GM19035 (cell line): ENCODE data around the gene TMSB15B.
"Not testable (repeated sequence)": the region's sequence is repeated elsewhere in the genome, so short reads cannot be mapped to it uniquely, and the experiment has no call there.

ENCODE experiments used
- ATAC-seq: cut with Tn5 transposase; IDR thresholded peaks from one replicate; pipeline ENCODE4 v1.9.1; 2021; ENCODE audit not compliant: unreplicated experiment

TMSB15B gene

GRCh38 chrX:103962411-103963278 lies at the start of gene TMSB15B:
TMSB15B (plus strand) TSS chrX:103962627.
- ATAC-seq: peak; percentile 100

- ATAC-seq: no peak
Observed at GRCh38 chrX:103913356-103914020, 48.9 kb upstream of the TMSB15B start.

GRCh38 chrX:103918050-103918449 lies 44.4 kb upstream of the TMSB15B start:
- ATAC-seq: peak; percentile 41

- peak; percentile 64 for ATAC-seq
Observed at GRCh38 chrX:103918571-103919269, 43.7 kb upstream of the TMSB15B start.

- peak; percentile 69 for ATAC-seq
Observed at GRCh38 chrX:103919270-103919637, 43.2 kb upstream of the TMSB15B start.

- peak; percentile 29 for ATAC-seq
Observed at GRCh38 chrX:103920515-103920914, 41.9 kb upstream of the TMSB15B start.

DNA sequence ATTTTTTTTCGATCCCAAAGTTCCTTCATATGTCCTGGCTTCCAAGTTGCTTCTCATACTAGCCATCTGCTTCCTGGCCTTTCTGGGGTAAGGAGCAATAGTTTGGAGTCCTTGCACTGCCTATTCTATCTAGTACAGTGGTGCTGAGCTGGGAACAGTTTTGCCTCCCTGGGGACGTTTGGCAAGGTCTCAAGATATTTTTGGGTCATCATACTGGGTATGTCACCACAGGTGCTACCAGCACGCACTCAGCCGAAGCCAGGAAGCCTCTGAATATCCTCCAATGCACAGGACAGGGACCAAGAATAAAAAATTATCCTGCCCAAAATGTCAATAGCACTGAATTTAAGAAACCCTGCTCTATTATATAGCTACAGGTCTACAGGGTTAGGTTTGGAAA lies 35.4 kb upstream of the TMSB15B start:
- no peak for ATAC-seq

DNA sequence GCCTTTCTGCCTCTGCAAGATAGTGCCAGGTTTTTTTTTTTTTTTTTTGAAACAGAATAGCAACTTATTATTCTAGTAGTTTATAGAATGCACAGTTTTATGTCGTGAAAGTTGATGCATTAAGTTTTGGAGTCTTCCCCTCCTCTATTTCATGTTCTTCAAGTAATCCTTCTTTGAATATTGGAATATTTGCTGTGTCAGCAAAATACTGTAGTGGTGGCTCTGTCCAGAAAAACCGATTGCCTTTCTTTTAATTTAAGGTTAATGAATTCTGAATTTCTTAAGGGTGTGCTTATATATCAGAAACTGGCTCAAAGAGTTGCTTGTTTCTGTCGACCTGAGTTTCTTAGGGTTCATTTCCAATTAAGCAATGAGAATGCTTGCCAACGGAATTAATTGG lies 34.8 kb upstream of the TMSB15B start:
- ATAC-seq: no peak

DNA sequence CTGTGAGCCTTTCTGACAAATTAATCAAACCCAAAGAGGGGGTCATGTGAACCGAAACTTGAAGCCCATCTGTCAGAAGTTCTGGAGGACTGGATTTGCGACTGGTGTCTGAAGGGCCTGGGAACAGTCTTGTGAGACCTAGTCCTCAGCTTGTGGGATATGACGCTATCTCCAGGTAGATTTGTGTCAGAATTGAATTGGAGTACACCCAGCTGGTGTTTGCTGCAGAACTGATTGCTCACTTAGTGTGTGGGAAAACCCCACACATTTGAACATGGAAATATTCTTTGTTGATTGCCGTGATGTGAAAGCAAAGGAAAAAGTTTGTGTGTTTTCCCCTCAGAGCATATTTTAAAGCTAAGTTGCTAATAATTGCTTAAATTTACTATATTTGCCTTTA lies 30.3 kb upstream of the TMSB15B start:
- no peak for ATAC-seq

- ATAC-seq: not testable (repeated sequence)
Observed at GRCh38 chrX:103940257-103940656, 22.2 kb upstream of the TMSB15B start.

GRCh38 chrX:103941201-103941975 lies 21.0 kb upstream of the TMSB15B start:
- peak; percentile 64 for ATAC-seq

DNA sequence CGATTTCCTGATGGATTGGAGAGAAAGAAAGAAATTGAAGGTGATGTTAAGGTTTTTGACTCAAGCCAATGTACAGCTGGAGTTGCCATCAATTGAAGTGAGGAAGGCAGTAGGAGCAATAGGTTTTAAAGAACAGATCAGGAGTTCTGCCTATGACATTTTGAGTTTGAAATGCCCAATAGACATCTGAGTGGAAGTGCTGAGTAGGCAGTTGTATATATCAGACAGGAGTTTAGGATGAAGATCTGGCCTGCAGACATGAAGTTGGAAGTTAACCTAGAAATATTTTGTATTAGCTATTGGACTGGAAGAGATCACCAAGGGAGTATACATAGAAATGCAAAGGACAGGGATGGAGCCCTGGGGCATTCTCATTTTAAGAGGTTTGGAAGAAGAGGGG lies 12.9 kb upstream of the TMSB15B start:
- ATAC-seq: no peak

DNA sequence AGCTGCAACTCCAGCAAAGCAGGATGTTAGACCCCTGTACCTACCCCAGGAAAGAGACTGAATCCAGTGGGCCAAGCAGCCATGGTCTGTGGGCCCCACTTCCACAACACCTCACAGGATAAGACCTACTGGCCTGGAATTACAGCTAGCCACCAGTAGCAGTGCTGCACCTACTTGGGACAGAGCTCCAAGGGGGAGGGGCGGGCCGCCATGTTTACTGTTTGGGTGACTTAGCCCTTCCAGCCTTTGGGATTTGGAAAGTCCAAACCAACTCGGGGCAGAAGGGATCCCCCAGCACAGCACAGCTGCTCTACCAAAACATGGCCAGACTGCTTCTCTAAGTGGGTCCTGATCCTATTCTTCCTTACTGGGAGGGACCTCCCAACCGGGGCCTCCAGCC lies 9.1 kb upstream of the TMSB15B start:
- no peak for ATAC-seq

DNA sequence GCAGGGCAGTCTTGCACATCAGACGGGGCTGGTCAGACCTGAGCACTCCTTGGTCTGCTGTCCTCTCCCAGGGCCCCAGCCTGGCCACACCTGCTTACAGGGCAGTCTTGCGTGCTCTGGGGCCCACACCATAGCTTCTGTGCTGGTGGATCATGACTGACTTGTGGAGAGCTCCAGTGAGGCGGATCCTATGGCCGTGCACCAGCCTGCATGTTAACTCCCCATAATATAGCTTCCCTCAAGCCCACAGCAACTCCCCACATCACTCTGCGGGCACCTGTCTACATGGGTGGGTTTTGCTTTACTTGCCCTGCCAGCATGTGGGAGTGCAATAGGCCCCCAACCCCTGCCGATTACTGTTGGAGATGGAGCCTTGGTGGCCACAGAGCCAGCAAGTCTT lies 8.2 kb upstream of the TMSB15B start:
- ATAC-seq: no peak

DNA sequence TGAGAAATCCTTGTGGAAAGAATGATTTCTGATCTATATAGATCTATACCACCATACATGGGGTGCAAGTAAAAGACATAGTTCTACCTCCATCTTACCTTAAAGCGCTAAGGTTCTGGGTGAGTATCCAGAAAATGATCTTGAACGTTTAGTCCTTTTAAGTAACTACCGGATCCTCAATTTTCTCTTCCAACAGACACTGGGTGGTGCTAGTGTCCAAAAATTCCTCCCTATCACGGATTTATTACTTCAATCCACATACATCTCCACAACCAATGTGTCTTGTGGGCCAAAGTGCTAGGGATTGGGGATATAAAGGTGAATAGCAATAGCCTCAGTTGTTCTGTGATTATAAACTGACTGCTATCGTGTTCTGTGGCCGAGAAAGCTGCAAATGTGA lies 1.8 kb upstream of the TMSB15B start:
- not testable (repeated sequence) for ATAC-seq

DNA sequence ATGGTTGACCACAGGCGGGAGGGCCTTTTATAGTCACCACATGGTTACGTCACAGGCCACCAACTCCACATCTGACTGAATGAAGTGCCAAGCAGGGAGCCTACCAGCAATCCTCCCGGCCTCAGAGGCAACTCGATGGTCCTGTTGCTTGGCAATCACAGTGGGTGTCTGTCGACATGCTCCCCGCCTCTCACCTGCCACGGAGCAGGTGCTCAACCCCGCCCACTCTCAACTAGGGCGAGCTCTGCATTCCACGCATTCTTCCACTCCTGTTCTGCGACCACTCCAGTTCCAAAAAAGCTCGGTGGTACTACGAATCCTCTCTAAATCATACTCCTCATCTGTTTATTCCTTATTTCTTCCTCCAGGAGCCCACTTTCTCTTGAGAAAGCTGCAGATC lies 21.1 kb downstream of the TMSB15B start:
- ATAC-seq: not testable (repeated sequence)

- peak; percentile 77 for ATAC-seq
Observed at GRCh38 chrX:103999234-103999633, 36.8 kb downstream of the TMSB15B start.

GRCh38 chrX:104008831-104009230 lies 46.4 kb downstream of the TMSB15B start:
- ATAC-seq: no peak

DNA sequence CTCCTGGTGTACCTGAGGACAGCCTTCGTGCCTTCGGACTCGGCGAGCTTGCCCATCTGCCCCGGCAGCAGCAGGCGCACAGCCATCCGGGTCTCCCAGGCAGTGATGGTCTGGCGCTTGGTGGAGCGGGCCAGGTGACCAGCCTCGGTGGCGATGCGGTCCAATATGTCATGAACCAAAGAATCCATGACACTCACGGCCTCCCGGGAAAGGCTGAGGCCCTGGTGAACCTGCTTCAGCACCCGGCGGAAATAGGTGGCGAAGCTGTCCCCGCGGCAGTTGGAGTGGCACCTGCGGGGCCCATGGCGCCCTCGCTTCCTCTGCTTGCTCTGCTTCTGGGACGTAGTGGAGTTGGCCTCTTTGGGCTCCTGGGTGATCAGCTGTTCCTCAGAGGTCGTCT lies 50.7 kb downstream of the TMSB15B start:
- no peak for ATAC-seq

GRCh38 chrX:104013606-104014005 lies 51.2 kb downstream of the TMSB15B start, which contains the start of gene H2BW1:
H2BW1 (minus strand) TSS chrX:104013708; CDS start chrX:104013576, 132 bp downstream.
- no peak for ATAC-seq

GRCh38 chrX:104015576-104015975 lies 53.1 kb downstream of the TMSB15B start:
- ATAC-seq: not testable (repeated sequence)
